TTC549 (cell line): ENCODE data around the gene OSCAR.

Source experiments
- FAIRE-seq: peaks from 2 replicates; lab custom pipeline; 2012; peaks lifted over from hg19 to GRCh38; lab: Jason Lieb, UNC

OSCAR gene

GRCh38 chr19:54100561-54100960 is at the start of gene OSCAR:
Gene OSCAR (minus strand): TSS chr19:54100803. CDS start chr19:54100792, 11 bp downstream.
- no peak for FAIRE-seq

- no peak for FAIRE-seq
These were observed 48.6 kb upstream of the OSCAR start for GRCh38 chr19:54149021-54149812.

- no peak for FAIRE-seq
These were observed 47.6 kb upstream of the OSCAR start for GRCh38 chr19:54148158-54148557.

GRCh38 chr19:54147676-54148075 is 47.1 kb upstream of the OSCAR start:
- no peak for FAIRE-seq

- FAIRE-seq = no peak
These were observed 45.0 kb upstream of the OSCAR start for GRCh38 chr19:54145541-54146158.

GRCh38 chr19:54142166-54142780 is 41.7 kb upstream of the OSCAR start:
- FAIRE-seq = no peak

GRCh38 chr19:54141356-54141755 is 40.8 kb upstream of the OSCAR start:
- FAIRE-seq = no peak

GRCh38 chr19:54138489-54139256 is 38.1 kb upstream of the OSCAR start:
- no peak for FAIRE-seq

GRCh38 chr19:54137699-54138488 is 37.3 kb upstream of the OSCAR start, which contains the start of gene CNOT3:
Gene CNOT3 (plus strand): TSS chr19:54137762. CDS start chr19:54142979, 5,217 bp downstream.
- no peak for FAIRE-seq

- FAIRE-seq = peak; percentile 99
These were observed 36.5 kb upstream of the OSCAR start for GRCh38 chr19:54136864-54137698.

- FAIRE-seq = no peak
These were observed 35.7 kb upstream of the OSCAR start for GRCh38 chr19:54136086-54136863.

- FAIRE-seq = no peak
These were observed 33.5 kb upstream of the OSCAR start for GRCh38 chr19:54133957-54134590.

GRCh38 chr19:54133312-54133956 is 32.8 kb upstream of the OSCAR start:
- no peak for FAIRE-seq

- FAIRE-seq = no peak
These were observed 29.0 kb upstream of the OSCAR start for GRCh38 chr19:54129617-54129996.

GRCh38 chr19:54128796-54129616 is 28.4 kb upstream of the OSCAR start:
- FAIRE-seq = no peak

GRCh38 chr19:54128441-54128725 is 27.8 kb upstream of the OSCAR start:
- FAIRE-seq = no peak

- no peak for FAIRE-seq
These were observed 27.3 kb upstream of the OSCAR start for GRCh38 chr19:54127688-54128440.

GRCh38 chr19:54125713-54126112 is 25.1 kb upstream of the OSCAR start:
- no peak for FAIRE-seq
